Vagina (tissue), 2 donors: ENCODE results near the gene HCAR3.

ENCODE experiments used
- CTCF ChIP-seq, 3 experiments: fragments of 450-650 bp in 2 of 3; fragments of 200-600 bp in 1 of 3; sonication (generic) in 1 of 3; IDR thresholded peaks; one replicate each; pipeline ENCODE4 v1.5.1; 2017 to 2019; ENCODE audit warnings: antibody characterized with exemption in 3 of 3, mild to moderate bottlenecking in 2 of 3, moderate library complexity in 2 of 3
- POLR2A ChIP-seq, 2 donors: fragments of 450-650 bp; IDR thresholded peaks; one replicate each; pipeline ENCODE4 v1.6.1; 2017; ENCODE audit warnings: antibody characterized with exemption in 2 of 2, mild to moderate bottlenecking in 2 of 2, moderate library complexity in 2 of 2
- POLR2AphosphoS5 ChIP-seq, 2 donors: sonication (generic); formaldehyde crosslinking; IDR thresholded peaks; one replicate each; pipeline ENCODE4 v1.9.0; 2017; ENCODE audit warnings: antibody characterized with exemption in 2 of 2, mild to moderate bottlenecking in 2 of 2, low read depth in 1 of 2; ENCODE audit not compliant: insufficient read depth in 1 of 2

GRCh38 chr12:122753319-122753650, 36.7 kb upstream of the HCAR3 start:
- TF ChIP-seq POLR2AphosphoS5 (IDR thresholded peaks at IDR 0.05; ENCODE audit: insufficient read depth in 1 of 2, low read depth in 1 of 2) (no peak), POLR2A (IDR thresholded peaks at IDR 0.05) (no peak), CTCF (IDR thresholded peaks at IDR 0.05) (no peak)
